PC-3 (cell line): ENCODE measurements around the gene GIMD1.

Experiments
- EZH2phosphoT487 ChIP-seq: fragments of 300-600 bp; sonication (generic); IDR thresholded peaks from 2 replicates; pipeline ENCODE4 v1.6.1; 2018; ENCODE audit warnings: mild to moderate bottlenecking, antibody characterized with exemption, low read length, borderline replicate concordance
- TF ChIP-seq, protein P1 (sequence below): fragments of 300-600 bp; sonication (generic); conservative IDR thresholded peaks from 2 replicates; pipeline ENCODE4 v1.5.1; 2017; ENCODE audit warnings: antibody characterized with exemption, low read depth, mild to moderate bottlenecking, low read length

DNA sequence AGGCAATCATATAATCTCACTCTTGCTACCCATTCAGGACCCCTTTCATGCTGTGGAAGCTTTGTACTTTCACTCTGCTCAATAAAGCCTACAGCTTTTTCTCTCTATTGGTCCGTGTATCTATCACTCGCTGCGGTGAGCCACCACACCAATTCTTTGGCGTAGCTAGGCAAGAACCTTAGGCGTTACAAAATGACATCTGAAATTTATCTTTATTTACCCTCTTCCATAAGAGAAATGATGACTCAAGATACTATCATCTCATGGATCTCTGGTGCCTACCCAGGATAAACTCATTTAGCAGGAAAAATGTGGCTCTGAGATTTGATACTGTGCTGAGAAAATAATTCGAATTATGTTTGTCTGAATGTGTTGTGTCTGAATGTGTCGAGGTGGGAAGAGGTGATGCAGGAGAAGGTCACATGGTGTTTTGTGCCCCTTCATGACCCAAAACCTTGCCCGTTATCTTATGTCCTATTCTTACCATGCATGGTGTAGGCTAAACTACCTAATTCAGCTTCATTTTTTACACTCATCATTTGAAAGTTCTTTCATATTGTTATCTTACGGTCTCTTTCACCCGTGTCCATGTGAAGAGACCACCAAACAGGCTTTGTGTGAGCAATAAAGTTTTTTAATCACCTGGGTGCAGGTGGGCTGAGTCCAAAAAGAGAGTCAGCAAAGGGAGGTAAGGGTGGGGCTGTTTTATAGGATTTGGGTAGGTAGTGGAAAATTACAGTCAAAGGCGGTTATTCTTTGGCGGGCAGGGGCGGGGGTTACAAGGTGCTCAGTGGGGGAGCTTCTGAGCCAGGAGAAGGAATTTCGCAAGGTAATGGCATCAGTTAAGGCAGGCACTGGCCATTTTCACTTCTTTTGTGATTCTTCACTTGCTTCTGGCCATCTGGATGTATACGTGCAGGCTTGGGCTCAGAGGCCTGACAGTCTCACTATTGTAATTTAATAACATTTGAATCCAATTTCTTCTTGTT lies 41.6 kb upstream of the GIMD1 start:
- TF ChIP-seq, protein P1, sequence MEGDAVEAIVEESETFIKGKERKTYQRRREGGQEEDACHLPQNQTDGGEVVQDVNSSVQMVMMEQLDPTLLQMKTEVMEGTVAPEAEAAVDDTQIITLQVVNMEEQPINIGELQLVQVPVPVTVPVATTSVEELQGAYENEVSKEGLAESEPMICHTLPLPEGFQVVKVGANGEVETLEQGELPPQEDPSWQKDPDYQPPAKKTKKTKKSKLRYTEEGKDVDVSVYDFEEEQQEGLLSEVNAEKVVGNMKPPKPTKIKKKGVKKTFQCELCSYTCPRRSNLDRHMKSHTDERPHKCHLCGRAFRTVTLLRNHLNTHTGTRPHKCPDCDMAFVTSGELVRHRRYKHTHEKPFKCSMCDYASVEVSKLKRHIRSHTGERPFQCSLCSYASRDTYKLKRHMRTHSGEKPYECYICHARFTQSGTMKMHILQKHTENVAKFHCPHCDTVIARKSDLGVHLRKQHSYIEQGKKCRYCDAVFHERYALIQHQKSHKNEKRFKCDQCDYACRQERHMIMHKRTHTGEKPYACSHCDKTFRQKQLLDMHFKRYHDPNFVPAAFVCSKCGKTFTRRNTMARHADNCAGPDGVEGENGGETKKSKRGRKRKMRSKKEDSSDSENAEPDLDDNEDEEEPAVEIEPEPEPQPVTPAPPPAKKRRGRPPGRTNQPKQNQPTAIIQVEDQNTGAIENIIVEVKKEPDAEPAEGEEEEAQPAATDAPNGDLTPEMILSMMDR = no peak
- no peak for TF ChIP-seq EZH2phosphoT487
